ENCODE measurements around the gene GNG7. TPM values are rescaled to one million over a fixed set of nuclear protein-coding genes. Genes with fewer than 3 reads are reported as not detected.
"Not testable (repeated sequence)": the region's sequence is repeated elsewhere in the genome, so short reads cannot be mapped to it uniquely, and the experiment has no call there.

GNG7 gene
- total RNA-seq, 2 experiments from 2014 or later: not detected

DNA sequence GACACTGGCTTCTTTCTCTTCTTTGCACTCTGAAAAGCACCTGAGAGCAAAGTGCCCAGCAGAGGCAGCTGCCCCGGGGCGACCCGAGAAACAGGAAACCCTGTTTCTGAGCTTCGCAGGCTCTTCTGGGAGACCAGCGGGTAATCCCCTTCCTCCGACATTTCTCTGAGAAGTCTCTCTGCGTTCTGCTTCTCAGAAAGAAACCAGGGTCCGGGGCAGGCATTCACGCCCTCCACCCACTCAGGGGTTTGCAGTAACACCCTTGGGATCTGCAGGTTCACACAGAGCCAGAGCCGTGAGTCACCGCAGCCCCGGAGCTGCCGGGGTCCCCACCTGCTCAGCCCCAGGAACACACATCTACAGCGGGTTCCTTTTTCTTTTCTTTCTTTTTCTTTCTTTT, 140.6 kb downstream of the GNG7 start:
- Mint-ChIP-seq H3K27ac (peak overlapping the region; percentile 99), H3K4me1 (peaks cover 49% of the 10 kb centered on the region), H3K36me3 (no peaks in the 10 kb centered on the region), H3K4me3 (peak overlapping the region; percentile 82), H3K27me3 (no peaks in the 10 kb centered on the region), H3K9me3 (ENCODE audit: low read depth) (no peaks in the 10 kb centered on the region)
- CTCF ChIA-PET: interaction anchor here (0.7 to 2.5 kb wide), 15 partner anchors 9 to 88 kb away, joined by 3 to 16 read pairs (median 4); partner anchors contain the start of gene GADD45B
- DNase-seq (peak; percentile 86), ATAC-seq (peak; percentile 89)

- H3K27me3 Mint-ChIP-seq: no peaks in the 10 kb centered on the region
- peaks cover 52% of the 10 kb centered on the region for H3K4me1 Mint-ChIP-seq
- CTCF ChIA-PET: interaction anchor here (0.7 to 2.5 kb wide), 13 partner anchors 8 to 88 kb away, joined by 3 to 16 read pairs (median 4); partner anchors contain the start of gene GADD45B
- H3K36me3 Mint-ChIP-seq: no peaks in the 10 kb centered on the region
- H3K9me3 Mint-ChIP-seq (ENCODE audit: low read depth): no peaks in the 10 kb centered on the region
- DNase-seq (no peak), ATAC-seq (no peak)
- H3K27ac Mint-ChIP-seq: peak overlapping the region; percentile 99
- H3K4me3 Mint-ChIP-seq: peak overlapping the region; percentile 25
Observed at GRCh38 chr19:2561221-2561620, 141.3 kb downstream of the GNG7 start.

- Mint-ChIP-seq H3K4me1 (peaks cover 52% of the 10 kb centered on the region), H3K4me3 (no peak overlapping the region), H3K27me3 (no peaks in the 10 kb centered on the region), H3K36me3 (no peaks in the 10 kb centered on the region), H3K27ac (no peak overlapping the region), H3K9me3 (ENCODE audit: low read depth) (no peaks in the 10 kb centered on the region)
- CTCF ChIA-PET: interaction anchor here (2.1 kb wide), 1 partner anchor 19 kb away, joined by 9 read pairs; no protein-coding TSS in a partner anchor
- DNase-seq: no peak
- no peak for ATAC-seq
Observed at GRCh38 chr19:2560369-2560768, 142.1 kb downstream of the GNG7 start.

DNA sequence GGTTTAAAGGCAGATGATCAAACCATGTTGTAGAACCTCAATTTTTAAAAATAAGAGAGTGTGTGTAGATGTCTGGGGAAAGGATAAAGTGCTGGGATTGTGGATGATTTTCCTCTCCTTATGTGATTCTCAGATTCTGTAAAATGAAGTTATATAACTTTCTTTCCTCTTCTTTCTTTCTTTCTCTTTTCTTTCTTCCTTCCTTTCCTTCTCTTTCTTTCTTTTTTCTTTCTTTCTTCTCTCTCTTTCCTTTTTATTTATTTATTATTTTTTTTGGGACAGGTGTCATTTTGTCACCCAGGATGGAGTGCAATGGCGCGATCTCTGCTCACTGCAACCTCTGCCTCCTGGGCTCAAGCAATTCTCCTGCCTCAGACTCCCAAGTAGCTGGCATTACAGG, 144.0 kb downstream of the GNG7 start:
- H3K4me3 Mint-ChIP-seq: no peak overlapping the region
- no peaks in the 10 kb centered on the region for H3K9me3 Mint-ChIP-seq (ENCODE audit: low read depth)
- H3K4me1 Mint-ChIP-seq: peaks cover 50% of the 10 kb centered on the region
- DNase-seq (no peak), ATAC-seq (no peak)
- CTCF ChIA-PET: interaction anchor here (1.8 kb wide), 1 partner anchor 52 kb away, joined by 9 read pairs; no protein-coding TSS in a partner anchor
- no peak overlapping the region for H3K27ac Mint-ChIP-seq
- no peaks in the 10 kb centered on the region for H3K27me3 Mint-ChIP-seq
- H3K36me3 Mint-ChIP-seq: no peaks in the 10 kb centered on the region

GRCh38 chr19:2558131-2558530, 144.4 kb downstream of the GNG7 start:
- H3K27ac Mint-ChIP-seq; H3K36me3 Mint-ChIP-seq; H3K27me3 Mint-ChIP-seq; H3K9me3 Mint-ChIP-seq (ENCODE audit: low read depth); H3K4me3 Mint-ChIP-seq; DNase-seq; ATAC-seq: not testable (repeated sequence)
- CTCF ChIA-PET: interaction anchor here (1.8 kb wide), 1 partner anchor 52 kb away, joined by 9 read pairs; no protein-coding TSS in a partner anchor
- peaks cover 49% of the 10 kb centered on the region for H3K4me1 Mint-ChIP-seq

DNA sequence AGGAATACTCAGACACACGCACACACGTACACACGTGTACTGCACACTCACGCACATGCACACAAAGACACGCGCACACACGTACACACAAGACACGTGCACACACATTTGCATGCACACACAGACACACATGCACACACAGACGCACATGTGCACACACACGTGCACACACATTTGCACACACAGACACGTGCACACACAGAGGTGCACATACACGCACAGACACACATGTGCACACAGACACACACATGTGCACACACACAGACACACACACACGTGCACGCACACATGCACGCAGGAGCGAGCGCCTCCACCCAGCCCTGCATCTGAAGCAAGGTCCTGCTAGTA, 145.4 kb downstream of the GNG7 start:
- H3K4me1 Mint-ChIP-seq: peaks cover 50% of the 10 kb centered on the region
- H3K27me3 Mint-ChIP-seq: no peaks in the 10 kb centered on the region
- no peaks in the 10 kb centered on the region for H3K9me3 Mint-ChIP-seq (ENCODE audit: low read depth)
- H3K4me3 Mint-ChIP-seq: no peak overlapping the region
- no peaks in the 10 kb centered on the region for H3K36me3 Mint-ChIP-seq
- CTCF ChIA-PET: interaction anchor here (1.8 kb wide), 1 partner anchor 54 kb away, joined by 9 read pairs; no protein-coding TSS in a partner anchor
- DNase-seq: no peak
- no peak for ATAC-seq
- no peak overlapping the region for H3K27ac Mint-ChIP-seq

- Mint-ChIP-seq H3K27ac (no peak overlapping the region), H3K9me3 (ENCODE audit: low read depth) (no peaks in the 10 kb centered on the region), H3K36me3 (no peaks in the 10 kb centered on the region), H3K4me3 (no peak overlapping the region), H3K4me1 (peaks cover 49% of the 10 kb centered on the region), H3K27me3 (no peaks in the 10 kb centered on the region)
- ATAC-seq (no peak), DNase-seq (no peak)
- CTCF ChIA-PET: interaction anchor here (0.8 to 2.3 kb wide), 3 partner anchors 13 to 26 kb away, joined by 3 to 8 read pairs (median 3); no protein-coding TSS in a partner anchor
Observed at GRCh38 chr19:2556221-2557092, 146.0 kb downstream of the GNG7 start.

- no peak overlapping the region for H3K27ac Mint-ChIP-seq
- DNase-seq (no peak), ATAC-seq (no peak)
- no peaks in the 10 kb centered on the region for H3K27me3 Mint-ChIP-seq
- no peaks in the 10 kb centered on the region for H3K9me3 Mint-ChIP-seq (ENCODE audit: low read depth)
- peaks cover 47% of the 10 kb centered on the region for H3K4me1 Mint-ChIP-seq
- CTCF ChIA-PET: interaction anchor here (0.8 to 2.3 kb wide), 4 partner anchors 12 to 55 kb away, joined by 3 to 8 read pairs (median 3); no protein-coding TSS in a partner anchor
- no peaks in the 10 kb centered on the region for H3K36me3 Mint-ChIP-seq
- no peak overlapping the region for H3K4me3 Mint-ChIP-seq
Observed at GRCh38 chr19:2555422-2556220, 146.9 kb downstream of the GNG7 start.

DNA sequence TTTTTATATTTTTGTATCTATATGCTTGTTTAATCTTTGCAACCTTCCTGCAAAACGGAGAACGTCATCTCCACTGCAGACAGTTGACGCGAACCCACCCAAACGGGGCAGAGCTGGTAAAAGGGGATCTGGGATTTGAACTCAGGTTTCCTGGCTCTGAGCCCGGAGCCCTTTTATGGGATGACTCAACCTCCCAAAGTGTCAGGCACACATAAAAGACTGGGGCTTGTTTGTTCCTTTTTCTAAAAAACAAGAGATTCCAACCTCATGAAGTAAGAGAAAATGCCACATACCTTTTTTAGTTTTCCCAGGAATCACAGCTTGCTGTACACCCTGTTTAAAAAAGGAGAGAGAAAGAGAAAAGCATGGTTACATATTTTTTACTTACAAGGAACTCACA, 147.6 kb downstream of the GNG7 start:
- H3K27ac Mint-ChIP-seq: no peak overlapping the region
- H3K27me3 Mint-ChIP-seq: no peaks in the 10 kb centered on the region
- H3K4me1 Mint-ChIP-seq: peaks cover 44% of the 10 kb centered on the region
- ATAC-seq (no peak), DNase-seq (no peak)
- H3K9me3 Mint-ChIP-seq (ENCODE audit: low read depth): no peaks in the 10 kb centered on the region
- no peak overlapping the region for H3K4me3 Mint-ChIP-seq
- CTCF ChIA-PET: interaction anchor here (0.8 to 4.0 kb wide), 4 partner anchors 25 to 78 kb away, joined by 3 to 36 read pairs (median 6); partner anchors contain the start of gene GADD45B
- no peaks in the 10 kb centered on the region for H3K36me3 Mint-ChIP-seq

- no peak for ATAC-seq
- Mint-ChIP-seq H3K36me3 (peaks cover 3% of the 10 kb centered on the region), H3K4me1 (peaks cover 37% of the 10 kb centered on the region), H3K27ac (no peak overlapping the region), H3K9me3 (ENCODE audit: low read depth) (no peaks in the 10 kb centered on the region), H3K27me3 (no peaks in the 10 kb centered on the region), H3K4me3 (no peak overlapping the region)
- CTCF ChIA-PET: interaction anchor here (0.7 to 4.0 kb wide), 9 partner anchors 8 to 119 kb away, joined by 3 to 36 read pairs (median 6); partner anchors contain the start of gene GADD45B
- DNase-seq: no peak
Observed at GRCh38 chr19:2553510-2553909, 149.0 kb downstream of the GNG7 start.

DNA sequence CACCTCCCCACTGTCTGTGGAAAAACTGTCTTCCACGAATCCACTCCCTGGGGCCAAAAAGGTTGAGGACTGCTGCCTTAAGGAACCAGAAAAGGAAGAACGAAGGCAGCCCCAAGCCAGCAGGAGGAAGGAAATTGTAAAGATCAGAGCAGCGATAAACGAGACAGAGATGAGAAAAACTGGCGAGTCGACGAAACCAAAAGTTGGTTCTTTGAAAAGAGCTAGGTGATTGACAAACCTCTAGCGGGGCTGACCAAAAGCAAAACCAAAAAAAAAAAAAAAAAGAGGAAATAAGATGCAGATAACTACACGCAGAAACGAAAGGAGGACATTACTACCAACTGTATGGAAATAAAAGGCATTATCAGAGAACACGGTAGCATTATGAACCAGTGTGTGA, 149.6 kb downstream of the GNG7 start:
- Mint-ChIP-seq H3K27ac (peak overlapping the region; percentile 93), H3K9me3 (ENCODE audit: low read depth) (no peaks in the 10 kb centered on the region), H3K4me3 (peak overlapping the region; percentile 66), H3K27me3 (no peaks in the 10 kb centered on the region), H3K4me1 (peaks cover 31% of the 10 kb centered on the region), H3K36me3 (peaks cover 3% of the 10 kb centered on the region)
- CTCF ChIA-PET: interaction anchor here (0.5 to 4.0 kb wide), 13 partner anchors 9 to 422 kb away, joined by 3 to 36 read pairs (median 4); partner anchors contain the start of gene GADD45B
- ATAC-seq: peak; percentile 90
- DNase-seq: peak; percentile 83

- peaks cover 3% of the 10 kb centered on the region for H3K36me3 Mint-ChIP-seq
- peak overlapping the region; percentile 93 for H3K27ac Mint-ChIP-seq
- no peaks in the 10 kb centered on the region for H3K9me3 Mint-ChIP-seq (ENCODE audit: low read depth)
- H3K4me1 Mint-ChIP-seq: peaks cover 22% of the 10 kb centered on the region
- H3K4me3 Mint-ChIP-seq: no peak overlapping the region
- ATAC-seq (no peak), DNase-seq (no peak)
- no peaks in the 10 kb centered on the region for H3K27me3 Mint-ChIP-seq
- CTCF ChIA-PET: interaction anchor here (1.7 to 4.0 kb wide), 5 partner anchors 9 to 85 kb away, joined by 4 to 36 read pairs (median 11); partner anchors contain the start of gene GADD45B
Observed at GRCh38 chr19:2551864-2552185, 150.7 kb downstream of the GNG7 start.
